ENCODE measurements around the gene ADNP. TPM values are rescaled to one million over a fixed set of nuclear protein-coding genes. Genes with fewer than 3 reads are reported as not detected.

The ADNP gene
- total and polyA plus RNA-seq, 12 donors, result 32.4 to 76.4 (median 54.0) TPM

DNA sequence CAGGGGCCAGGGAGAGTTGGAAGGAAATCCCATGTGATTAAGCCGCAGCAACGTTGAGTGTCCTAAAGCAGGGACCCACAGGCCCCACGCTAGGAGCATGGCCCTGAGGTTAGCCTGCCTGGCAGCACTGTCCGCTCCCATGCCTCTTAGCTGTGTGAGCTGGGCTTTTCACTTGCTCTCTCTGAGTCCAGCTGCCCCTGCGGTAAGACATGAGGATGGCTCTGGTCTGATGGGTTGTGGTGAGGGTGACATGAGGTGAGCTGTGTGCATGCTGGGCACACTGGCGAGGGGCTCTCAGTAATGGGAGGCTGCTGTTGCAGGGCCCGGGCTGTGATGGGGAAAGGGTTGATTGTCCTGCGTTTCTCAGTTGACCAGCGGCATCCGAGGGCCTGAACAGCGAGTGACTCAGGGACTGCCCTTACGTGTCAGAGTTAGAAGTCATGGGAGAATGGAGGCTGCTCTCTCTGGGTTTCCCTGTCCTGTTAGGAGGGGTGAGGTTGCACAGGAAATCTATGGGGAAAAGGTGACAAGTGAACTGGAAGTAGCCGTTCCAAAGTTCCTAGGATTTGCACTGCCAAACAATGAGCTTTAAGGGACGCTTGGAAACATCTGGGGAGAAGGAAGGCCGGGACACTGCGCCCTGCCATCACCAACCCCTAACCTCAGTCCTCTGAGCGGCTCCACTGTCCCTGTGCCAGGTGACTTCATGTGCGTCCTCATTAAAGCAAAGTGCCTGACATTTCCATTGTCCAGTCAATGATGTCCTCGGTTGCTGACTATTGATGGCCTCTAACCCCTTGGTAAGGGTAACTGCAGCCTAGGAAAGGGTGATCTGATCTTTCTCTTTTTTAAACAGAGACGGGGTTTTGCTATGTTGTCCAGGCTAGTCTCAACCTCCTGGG is 51.3 kb downstream of the ADNP start:
- no peaks in the 10 kb centered on the region for H3K4me1 ChIP-seq (replicated peaks in 1 of 2)
- intact Hi-C loops (cut with DNase I), result no loop called here
- no peak overlapping the region for H3K27ac ChIP-seq
- TF ChIP-seq POLR2A (IDR thresholded peaks at IDR 0.05), result no peak
- TF ChIP-seq, protein P1, sequence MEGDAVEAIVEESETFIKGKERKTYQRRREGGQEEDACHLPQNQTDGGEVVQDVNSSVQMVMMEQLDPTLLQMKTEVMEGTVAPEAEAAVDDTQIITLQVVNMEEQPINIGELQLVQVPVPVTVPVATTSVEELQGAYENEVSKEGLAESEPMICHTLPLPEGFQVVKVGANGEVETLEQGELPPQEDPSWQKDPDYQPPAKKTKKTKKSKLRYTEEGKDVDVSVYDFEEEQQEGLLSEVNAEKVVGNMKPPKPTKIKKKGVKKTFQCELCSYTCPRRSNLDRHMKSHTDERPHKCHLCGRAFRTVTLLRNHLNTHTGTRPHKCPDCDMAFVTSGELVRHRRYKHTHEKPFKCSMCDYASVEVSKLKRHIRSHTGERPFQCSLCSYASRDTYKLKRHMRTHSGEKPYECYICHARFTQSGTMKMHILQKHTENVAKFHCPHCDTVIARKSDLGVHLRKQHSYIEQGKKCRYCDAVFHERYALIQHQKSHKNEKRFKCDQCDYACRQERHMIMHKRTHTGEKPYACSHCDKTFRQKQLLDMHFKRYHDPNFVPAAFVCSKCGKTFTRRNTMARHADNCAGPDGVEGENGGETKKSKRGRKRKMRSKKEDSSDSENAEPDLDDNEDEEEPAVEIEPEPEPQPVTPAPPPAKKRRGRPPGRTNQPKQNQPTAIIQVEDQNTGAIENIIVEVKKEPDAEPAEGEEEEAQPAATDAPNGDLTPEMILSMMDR (IDR thresholded peaks at IDR 0.05), result no peak
- no peak for DNase-seq
- H3K9me3 ChIP-seq (replicated peaks in 1 of 3), result no peaks in the 10 kb centered on the region
- no peak overlapping the region for H3K4me3 ChIP-seq
- 84 to 89% (median 87%) methylated on average over 15 to 20 of the region's 20 CpGs for WGBS, 4 donors
- H3K27me3 ChIP-seq, result no peaks in the 10 kb centered on the region
- H3K36me3 ChIP-seq (replicated peaks in 1 of 2), result no peaks in the 10 kb centered on the region

DNA sequence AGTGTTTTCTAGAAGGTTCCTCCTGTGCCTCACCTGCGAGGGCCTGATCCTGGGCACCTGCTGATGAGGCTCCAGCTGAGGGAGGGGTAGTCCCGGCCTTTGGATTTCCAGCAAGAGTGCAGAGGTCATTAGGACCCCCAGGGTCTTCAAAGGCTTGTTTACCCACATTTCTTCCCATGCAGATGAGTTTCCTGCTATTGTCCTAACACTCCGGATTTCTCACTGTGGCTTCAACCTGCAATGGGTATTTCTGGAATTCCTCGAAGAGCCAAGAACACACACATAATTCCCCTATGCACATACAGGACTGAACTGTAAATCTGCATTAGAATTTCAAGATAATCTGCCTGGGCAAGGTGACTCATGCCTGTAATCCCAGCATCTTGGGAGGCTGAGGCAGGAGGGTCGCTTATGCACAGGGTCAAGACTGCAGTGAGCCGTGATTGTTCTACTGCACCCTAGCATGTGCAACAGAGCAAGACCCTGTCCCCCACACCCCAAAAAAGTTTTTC is 53.9 kb downstream of the ADNP start:
- TF ChIP-seq, protein P1 (IDR thresholded peaks at IDR 0.05), result no peak
- no peak for TF ChIP-seq POLR2A (IDR thresholded peaks at IDR 0.05)
- WGBS, 4 donors, result 80 to 96% (median 90%) methylated on average over 5 to 6 of the region's 6 CpGs
- Histone ChIP-seq H3K4me1 (replicated peaks in 1 of 2) (no peaks in the 10 kb centered on the region), H3K27me3 (no peaks in the 10 kb centered on the region), H3K9me3 (replicated peaks in 1 of 3) (no peaks in the 10 kb centered on the region), H3K4me3 (no peak overlapping the region), H3K36me3 (replicated peaks in 1 of 2) (no peaks in the 10 kb centered on the region), H3K27ac (no peak overlapping the region)
- DNase-seq, result no peak
- intact Hi-C loops (cut with DNase I), result no loop called here

DNA sequence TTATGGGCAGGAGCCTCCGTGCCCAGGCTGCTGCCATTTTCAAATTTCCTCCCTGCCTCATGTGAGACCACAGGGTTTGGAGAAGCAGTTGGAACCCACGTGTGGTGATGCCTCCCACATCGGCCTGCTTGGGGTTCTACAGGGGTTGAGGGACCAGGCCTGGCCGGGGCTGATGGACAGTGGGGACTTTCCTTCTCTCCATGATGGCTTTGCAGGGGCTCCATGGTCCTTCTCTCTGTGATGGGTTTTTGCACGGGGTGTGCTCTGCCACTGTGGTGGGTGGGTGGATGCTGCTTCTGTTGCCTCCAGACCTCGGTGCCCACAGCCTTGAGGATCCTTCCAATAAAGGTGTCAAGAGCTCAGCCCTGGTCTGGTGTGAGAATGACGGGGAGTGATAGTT is 54.4 kb downstream of the ADNP start:
- Histone ChIP-seq H3K9me3 (replicated peaks in 1 of 3) (no peaks in the 10 kb centered on the region), H3K4me3 (no peak overlapping the region), H3K27me3 (no peaks in the 10 kb centered on the region), H3K36me3 (replicated peaks in 1 of 2) (no peaks in the 10 kb centered on the region), H3K27ac (no peak overlapping the region), H3K4me1 (replicated peaks in 1 of 2) (no peaks in the 10 kb centered on the region)
- no peak for DNase-seq
- no peak for TF ChIP-seq POLR2A (IDR thresholded peaks at IDR 0.05)
- TF ChIP-seq, protein P1 (IDR thresholded peaks at IDR 0.05), result no peak
- intact Hi-C loops (cut with DNase I), result no loop called here
- WGBS, 4 donors, result 92 to 97% (median 94%) methylated on average over 7 of the region's 7 CpGs

DNA sequence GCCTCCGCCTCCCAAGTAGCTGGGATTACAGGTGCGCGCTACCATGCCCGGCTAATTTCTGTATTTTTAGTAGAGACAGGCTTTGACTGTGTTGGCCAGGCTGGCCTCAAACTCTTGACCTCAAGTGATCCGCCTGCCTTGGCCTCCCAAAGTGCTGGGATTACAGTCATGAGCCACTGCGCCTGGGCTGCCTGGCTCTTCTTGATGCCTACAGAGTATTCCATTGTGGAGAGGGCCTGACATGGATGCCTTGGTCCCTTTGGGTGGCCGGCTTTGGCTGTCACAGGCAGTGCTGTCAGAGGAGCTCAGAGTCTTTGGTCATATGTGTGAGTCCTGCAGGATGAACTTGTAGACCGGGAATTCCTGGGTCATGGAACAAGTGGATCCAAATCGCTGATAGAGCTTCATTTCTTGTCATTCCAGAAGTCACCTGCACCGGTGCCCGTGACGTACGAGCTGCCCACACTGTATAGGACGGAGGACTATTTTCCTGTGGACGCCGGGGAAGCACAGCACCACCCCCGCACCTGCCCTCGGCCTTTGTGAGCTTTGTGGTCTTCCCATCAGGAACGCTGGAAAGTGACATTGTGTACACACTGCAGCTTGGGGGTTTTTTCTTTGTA is 55.1 kb downstream of the ADNP start:
- Histone ChIP-seq H3K36me3 (replicated peaks in 1 of 2) (no peaks in the 10 kb centered on the region), H3K4me1 (replicated peaks in 1 of 2) (no peaks in the 10 kb centered on the region), H3K27me3 (no peaks in the 10 kb centered on the region), H3K4me3 (no peak overlapping the region), H3K9me3 (replicated peaks in 1 of 3) (no peaks in the 10 kb centered on the region), H3K27ac (no peak overlapping the region)
- WGBS, 4 donors, result 92 to 96% (median 95%) methylated on average over 18 to 19 of the region's 19 CpGs
- no peak for DNase-seq
- intact Hi-C loops (cut with DNase I), result no loop called here
- no peak for TF ChIP-seq POLR2A (IDR thresholded peaks at IDR 0.05)
- TF ChIP-seq, protein P1 (IDR thresholded peaks at IDR 0.05), result no peak
